ENCODE data around the gene SFXN5. TPM values are rescaled to one million over a fixed set of nuclear protein-coding genes. Genes with fewer than 3 reads are reported as not detected.

The SFXN5 gene
- total and polyA plus RNA-seq, 2 of the 8 experiments (the other 6 are each of a cell fraction or from before 2014, with no cell fraction given): 29.3 to 33.1 TPM

DNA sequence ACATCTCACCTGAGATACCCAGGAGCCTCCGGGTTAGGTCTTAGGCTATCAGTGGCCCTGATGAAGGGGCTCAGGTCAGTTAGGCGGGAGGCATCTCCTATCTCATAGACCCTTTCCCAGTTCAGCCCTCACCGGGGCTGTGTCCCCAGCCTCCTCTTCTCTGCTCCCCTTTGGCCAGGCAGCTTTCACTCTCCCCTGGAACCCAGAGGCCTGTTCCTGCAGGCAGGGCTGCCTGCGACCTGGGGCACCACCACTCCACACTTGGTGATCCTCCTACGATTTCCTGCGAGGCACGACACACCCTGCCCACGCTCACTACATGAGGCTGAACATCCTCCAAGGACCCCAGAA lies 51.2 kb downstream of the SFXN5 start (continued):
- TF ChIP-seq, protein P1, sequence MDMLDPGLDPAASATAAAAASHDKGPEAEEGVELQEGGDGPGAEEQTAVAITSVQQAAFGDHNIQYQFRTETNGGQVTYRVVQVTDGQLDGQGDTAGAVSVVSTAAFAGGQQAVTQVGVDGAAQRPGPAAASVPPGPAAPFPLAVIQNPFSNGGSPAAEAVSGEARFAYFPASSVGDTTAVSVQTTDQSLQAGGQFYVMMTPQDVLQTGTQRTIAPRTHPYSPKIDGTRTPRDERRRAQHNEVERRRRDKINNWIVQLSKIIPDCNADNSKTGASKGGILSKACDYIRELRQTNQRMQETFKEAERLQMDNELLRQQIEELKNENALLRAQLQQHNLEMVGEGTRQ (IDR thresholded peaks at IDR 0.05; ENCODE audit: low read length): no peak
- TF ChIP-seq CHD2 (IDR thresholded peaks at IDR 0.05; ENCODE audit: low read length) (no peak), CEBPB (IDR thresholded peaks at IDR 0.05; ENCODE audit: low read depth, low read length) (no peak), EP300 (IDR thresholded peaks at IDR 0.05; ENCODE audit: borderline replicate concordance in 1 of 2, low read depth in 2 of 2, low read length in 2 of 2) (no peak)
